NCI-H2227 (cell line): ENCODE measurements around the gene CAPN9.

Source experiments
- DNase-seq: peaks from one replicate; lab custom pipeline; 2025; ENCODE audit not compliant: unreplicated experiment; lab: John Stamatoyannopoulos, UW

CAPN9 gene

GRCh38 chr1:230821346-230821745, 74.2 kb downstream of the CAPN9 start:
- no peak for DNase-seq

DNA sequence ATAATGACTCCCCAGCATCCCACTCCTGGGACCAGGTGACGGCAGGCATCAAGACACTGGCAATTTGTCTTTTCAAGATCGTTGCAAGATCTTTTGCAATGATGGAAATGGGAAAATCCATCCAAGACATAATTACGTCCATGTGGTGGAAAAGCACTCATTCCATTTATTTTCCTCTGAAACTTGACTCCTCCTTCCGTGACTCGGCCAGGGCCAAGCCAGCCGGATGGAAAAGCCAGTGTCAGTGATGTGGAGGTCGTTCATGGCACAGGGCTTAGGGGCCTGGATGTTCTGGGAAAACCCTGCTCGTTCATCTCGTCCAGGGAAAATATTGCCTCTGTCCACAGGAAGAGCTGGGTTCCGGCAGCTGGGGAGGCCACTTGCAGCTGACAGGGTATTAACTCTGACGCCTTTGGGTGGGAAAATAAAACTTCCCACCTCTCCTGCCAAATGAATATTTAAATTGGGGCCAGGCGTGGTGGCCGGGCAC, 74.9 kb downstream of the CAPN9 start:
- DNase-seq, result no peak

- no peak for DNase-seq
Observed at GRCh38 chr1:230823426-230823825, 76.2 kb downstream of the CAPN9 start.

DNA sequence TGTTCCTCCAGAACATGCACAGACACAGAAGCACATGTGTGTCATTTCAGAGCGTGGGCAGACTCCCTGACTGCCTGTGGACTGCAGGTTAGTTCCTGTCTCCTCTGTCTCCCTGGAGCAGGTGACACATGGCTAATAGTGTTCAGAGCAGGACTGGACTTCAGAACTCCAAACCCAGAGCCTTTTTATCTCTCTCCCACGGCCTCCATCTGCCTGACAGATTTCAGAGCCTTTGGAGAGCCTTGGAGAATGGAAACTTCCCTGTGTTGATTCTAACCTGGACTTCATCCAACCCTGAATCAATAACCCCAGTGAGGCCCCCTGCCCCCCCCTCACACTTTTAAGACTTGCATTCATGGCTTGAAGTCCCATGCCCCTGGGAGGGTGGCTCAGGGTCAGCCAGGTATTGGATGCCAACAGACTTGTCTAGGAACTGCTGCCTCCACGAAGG, 76.8 kb downstream of the CAPN9 start:
- DNase-seq, result no peak

DNA sequence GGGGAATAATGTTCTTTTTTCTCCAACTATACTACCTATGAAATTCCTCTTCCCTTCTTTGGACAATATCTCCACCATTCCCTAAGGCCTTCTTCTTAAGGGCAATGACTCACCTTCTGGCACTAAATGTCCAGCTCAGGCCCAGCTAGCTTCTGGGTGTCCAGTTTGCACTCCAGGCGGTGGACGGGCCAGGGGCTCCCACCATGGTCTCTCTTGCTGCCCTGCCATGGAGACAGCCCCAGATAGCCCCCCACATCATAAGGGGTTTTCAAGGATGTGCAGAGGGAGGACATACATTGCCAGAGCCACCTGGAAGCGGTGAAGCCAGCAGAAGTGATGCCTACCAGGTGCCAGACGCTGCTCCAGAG, 77.3 kb downstream of the CAPN9 start:
- no peak for DNase-seq

GRCh38 chr1:230824919-230825721, 77.9 kb downstream of the CAPN9 start:
- no peak for DNase-seq

- DNase-seq, result no peak
Observed at GRCh38 chr1:230825761-230826160, 78.6 kb downstream of the CAPN9 start.

DNA sequence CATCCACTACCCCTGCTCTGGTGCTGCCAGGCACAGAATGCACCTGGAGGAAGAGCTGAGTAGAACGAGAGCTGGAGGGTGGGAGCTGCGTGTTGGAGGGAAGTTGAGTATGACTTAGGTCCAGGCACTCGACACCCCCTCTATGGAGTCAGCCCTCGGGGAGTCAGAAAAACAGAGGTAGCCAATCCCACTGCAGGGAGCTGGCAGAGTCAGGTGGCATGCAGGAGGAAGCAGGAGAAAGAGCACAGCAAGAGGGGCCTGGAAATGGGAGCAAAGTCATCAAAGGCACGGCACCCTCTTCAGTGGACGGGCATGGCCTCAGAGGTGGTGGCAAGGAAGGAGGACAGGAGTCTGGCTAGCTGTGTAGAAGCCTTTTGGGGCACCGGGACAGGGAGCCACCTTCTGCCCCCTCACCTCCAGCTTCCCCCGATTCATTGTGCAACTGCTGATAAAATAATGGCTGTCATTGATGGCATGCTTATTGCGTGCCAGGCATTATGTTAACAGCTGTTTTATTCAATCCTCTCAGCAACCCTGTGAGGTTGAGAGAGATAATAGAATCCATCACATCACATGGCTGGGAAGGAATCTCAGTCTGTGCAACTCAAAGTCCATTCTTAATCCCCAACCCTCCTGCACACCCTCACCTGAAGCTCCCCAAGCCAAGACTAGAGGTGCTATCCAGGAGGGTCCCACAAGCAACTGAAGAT, 79.1 kb downstream of the CAPN9 start:
- DNase-seq, result no peak

DNA sequence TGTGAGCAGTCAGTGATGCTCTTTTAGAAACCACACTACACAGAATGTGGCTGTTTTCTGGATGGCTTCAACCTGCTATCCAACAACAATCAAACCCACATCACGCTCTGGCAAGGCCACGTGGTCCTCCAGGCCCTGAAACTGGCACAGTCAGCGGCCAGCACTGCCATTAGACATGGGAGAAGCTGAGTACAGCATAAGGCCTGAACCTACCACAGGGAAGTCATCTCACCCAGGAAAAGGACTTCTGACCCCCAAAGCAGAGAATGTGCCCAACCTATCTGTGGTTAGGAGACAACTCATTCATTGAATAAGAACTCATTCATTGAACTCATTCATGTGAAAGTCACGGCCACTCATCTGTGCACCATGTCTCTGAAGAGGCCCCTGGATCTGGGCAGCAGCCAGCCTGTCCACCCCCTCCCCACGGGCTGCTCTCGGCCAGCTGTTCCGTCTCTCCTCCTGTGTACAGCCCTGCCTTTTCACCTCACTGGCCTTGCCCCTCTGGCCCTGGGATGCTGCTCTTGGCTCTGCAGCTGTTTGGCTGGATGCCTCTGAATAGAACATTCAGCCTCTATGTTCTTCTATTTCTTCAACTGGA, 80.0 kb downstream of the CAPN9 start:
- DNase-seq, result no peak

GRCh38 chr1:230827801-230828200, 80.6 kb downstream of the CAPN9 start:
- no peak for DNase-seq

- DNase-seq, result no peak
Observed at GRCh38 chr1:230828421-230828820, 81.2 kb downstream of the CAPN9 start.

DNA sequence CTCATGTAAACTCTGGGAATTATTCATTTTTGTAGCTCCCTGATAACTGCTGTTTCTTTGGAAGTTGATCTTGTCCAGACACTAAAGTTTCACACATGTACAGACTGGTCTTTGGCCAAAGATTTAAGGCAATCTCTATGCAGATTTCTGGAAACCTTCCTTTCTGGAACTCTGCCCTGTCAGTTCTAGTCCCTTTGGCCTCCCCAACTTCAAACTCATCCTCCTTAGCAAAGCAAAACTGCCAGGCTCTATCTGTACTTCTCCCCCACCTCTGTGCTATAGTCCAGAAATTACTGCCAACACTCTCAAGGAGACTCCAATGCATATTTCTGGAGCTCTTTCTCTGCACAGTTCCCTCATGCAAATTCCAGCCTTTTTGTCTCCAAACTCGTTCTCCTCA, 84.6 kb downstream of the CAPN9 start:
- no peak for DNase-seq

DNA sequence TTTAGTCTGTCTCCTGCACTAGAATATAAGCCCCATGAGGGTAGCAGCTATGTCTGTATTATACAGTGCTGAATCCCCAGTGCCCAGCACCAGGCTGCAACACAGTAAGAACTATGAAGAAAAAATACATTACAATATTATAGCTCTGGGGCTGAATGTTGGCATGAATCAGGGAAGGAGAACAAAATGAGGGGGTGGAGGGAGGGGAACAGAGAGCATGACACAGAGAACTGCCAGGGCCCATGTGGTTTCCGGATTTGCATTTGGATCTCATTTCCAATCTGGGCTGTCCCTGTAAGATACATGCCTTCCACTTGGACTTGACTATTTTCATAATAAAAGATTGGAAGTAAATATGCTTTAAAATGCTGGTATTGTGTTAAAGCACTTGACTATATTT, 85.3 kb downstream of the CAPN9 start:
- DNase-seq, result no peak

- no peak for DNase-seq
Observed at GRCh38 chr1:230833511-230833910, 86.3 kb downstream of the CAPN9 start.

GRCh38 chr1:230834292-230834691, 87.1 kb downstream of the CAPN9 start:
- no peak for DNase-seq

DNA sequence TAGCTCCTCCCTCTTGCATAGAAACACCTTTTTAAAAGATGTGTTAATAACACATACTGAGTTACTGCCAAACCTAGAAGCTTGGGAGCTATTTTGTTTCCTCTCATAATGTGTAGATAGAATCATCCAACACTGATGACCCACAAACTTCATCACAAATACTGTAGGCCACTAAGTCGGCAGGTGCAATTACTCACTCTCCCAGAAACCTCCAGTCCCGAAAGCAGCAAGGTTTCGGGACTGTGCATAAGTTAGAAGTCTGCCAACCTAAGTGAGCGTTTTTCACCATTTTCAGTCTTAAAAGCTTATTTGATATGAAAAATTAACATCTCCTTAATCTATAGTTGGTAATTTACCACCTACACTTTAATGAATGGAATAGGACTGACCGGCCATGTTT, 89.2 kb downstream of the CAPN9 start:
- DNase-seq, result no peak

DNA sequence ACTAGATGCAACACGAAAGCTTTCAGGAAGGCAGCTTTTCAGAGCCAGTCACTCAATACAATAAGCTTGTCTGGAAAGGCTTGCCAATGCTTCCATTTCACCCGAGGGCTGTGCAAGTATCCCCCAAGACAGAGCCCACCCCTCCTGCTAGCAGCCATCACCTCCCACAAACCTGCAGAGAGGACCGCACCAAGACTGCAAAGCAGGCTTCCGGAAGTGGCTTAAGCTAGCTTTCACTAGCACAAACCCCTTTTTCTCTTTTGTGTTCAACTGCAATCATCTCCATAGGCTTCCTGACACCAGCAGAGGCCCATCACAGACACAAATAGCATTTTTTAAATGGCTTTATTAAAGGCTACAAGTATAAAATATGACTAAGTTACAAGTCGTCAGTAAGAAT, 89.6 kb downstream of the CAPN9 start:
- no peak for DNase-seq

DNA sequence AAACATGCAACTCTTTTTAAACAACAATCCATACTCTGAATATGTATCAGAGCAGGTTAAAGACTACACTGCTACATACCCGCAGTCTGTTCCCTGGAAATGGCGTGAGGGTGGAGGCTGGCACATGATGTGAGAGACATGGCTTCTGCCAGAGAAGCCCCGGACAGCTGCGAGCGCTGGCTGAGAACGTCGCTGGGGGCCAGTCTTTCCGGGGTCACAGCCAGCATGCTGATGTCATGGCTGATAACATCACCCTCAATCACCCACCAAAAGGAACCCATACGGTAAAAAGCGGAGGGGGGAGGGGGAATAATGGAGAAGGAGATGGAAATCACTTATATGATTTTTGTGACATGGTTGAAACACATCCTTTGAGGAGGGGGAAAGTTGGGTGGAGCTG, 92.0 kb downstream of the CAPN9 start:
- no peak for DNase-seq

DNA sequence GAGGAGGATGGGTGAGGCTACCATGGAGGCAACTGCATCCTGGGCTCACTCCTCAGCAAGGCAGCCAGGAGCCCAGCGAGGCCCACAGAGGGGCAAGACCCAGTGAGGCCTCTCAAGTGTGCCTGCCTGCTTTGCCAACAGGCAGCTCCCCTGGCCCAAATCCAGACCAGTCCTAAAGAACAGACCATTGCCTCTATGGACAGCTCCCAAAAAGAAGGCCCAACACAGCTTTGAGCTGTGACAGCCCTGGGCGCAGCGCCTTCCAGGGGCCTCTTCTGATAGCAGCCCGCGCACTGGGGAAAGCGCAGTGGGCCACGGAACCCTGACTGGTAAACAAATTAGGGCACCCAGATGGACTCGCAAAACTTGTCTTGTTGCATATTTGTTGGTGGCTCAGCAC, 95.6 kb downstream of the CAPN9 start:
- DNase-seq, result no peak

DNA sequence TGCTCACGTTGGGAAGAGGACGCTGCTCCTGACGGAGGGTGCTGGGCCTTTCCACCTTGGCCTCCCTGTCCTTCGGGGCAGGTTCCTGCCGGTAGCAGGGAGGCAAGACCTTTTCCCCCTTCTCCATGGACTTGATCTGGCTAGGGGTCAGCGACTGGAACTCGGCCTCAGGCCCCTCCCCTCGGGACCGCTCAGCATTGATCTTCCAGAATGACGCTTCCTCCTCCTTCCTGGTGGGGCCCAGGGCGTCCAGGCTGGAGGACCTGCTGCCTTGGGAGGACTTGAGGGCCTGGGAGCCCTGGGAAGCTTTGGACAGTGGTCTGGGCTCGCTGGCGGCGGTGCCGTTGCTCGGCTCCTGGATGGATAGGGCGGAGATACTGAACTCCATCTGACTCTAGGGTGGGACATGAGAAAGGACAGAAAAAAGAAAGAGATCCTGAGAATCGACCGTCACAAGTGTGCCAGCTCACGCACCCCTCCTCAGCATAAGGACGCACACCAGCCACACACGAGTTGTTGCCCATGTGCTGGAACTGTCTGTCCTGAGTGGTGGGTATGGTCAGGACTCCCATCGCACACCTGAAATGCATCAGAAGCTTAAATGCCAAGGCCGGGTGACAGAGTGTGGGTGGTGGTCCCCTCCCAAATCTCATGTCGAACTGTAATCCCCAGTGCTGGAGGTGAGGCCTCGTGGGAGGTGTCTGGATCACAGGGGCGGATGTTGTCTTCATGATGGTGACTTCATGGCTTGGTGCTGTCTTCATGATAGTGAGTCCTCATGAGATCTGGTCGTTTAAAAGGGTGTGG, 96.5 kb downstream of the CAPN9 start:
- DNase-seq, result no peak

DNA sequence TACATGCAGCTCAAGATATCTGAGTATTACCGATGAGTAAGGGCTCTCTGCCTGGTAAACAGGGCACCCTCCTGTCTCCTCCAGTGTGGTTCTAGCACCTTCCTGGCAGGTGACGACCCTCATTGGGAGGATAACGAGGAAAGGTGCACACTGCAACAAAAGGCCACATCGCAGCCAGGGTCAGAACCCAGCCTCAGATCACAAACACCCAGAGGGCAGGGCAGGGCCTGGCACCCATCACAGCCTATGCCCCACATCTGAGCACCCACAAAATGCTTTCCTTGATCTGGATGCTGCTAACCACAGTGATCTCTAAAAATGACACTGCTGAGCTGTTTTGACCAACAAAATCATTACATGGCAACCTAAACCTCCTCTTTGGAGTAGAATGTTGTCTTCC, 97.4 kb downstream of the CAPN9 start:
- no peak for DNase-seq
